ENCODE measurements around the gene FBXW5. TPM values are rescaled to one million over a fixed set of nuclear protein-coding genes. Genes with fewer than 3 reads are reported as not detected.

FBXW5 gene
- total RNA-seq, 1 donor = 157 TPM

DNA sequence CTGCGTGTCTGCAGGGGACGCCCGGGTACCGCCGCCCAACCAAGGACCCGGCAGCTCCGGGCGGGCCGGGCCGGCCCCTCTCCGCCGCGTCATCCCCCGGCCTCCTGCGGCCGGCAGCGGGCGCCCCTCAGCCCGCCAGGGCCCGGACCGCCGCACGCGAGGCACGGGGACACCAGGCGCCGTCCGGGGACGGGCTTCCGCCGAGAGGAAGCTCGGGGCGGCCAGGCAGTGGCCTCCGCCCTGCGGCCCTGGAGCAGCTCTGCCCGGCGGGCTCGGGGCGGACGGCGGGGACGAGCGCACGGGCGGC, 373 bp downstream of the FBXW5 start:
- Histone ChIP-seq H3K4me1 (ENCODE audit: insufficient read depth, low read length) (peaks cover 12% of the 10 kb centered on the region), H3K27me3 (ENCODE audit: insufficient read depth, low read length) (no peaks in the 10 kb centered on the region), H3K79me2 (ENCODE audit: insufficient read depth, low read length) (peaks cover 39% of the 10 kb centered on the region), H3K4me3 (ENCODE audit: insufficient read depth, low read length) (peak overlapping the region; percentile 88), H3K4me2 (ENCODE audit: insufficient read depth, low read length) (peak overlapping the region; percentile 88), H3K9me3 (ENCODE audit: low read depth, low read length) (no peaks in the 10 kb centered on the region), H3K36me3 (ENCODE audit: insufficient read depth, low read length) (peaks cover 38% of the 10 kb centered on the region), H3K27ac (ENCODE audit: low read depth, low read length) (peak overlapping the region; percentile 65), H4K20me1 (ENCODE audit: insufficient read depth, low read length) (peaks cover 17% of the 10 kb centered on the region), H2AFZ (ENCODE audit: low read length) (no peak overlapping the region)
- TF ChIP-seq, protein P1, sequence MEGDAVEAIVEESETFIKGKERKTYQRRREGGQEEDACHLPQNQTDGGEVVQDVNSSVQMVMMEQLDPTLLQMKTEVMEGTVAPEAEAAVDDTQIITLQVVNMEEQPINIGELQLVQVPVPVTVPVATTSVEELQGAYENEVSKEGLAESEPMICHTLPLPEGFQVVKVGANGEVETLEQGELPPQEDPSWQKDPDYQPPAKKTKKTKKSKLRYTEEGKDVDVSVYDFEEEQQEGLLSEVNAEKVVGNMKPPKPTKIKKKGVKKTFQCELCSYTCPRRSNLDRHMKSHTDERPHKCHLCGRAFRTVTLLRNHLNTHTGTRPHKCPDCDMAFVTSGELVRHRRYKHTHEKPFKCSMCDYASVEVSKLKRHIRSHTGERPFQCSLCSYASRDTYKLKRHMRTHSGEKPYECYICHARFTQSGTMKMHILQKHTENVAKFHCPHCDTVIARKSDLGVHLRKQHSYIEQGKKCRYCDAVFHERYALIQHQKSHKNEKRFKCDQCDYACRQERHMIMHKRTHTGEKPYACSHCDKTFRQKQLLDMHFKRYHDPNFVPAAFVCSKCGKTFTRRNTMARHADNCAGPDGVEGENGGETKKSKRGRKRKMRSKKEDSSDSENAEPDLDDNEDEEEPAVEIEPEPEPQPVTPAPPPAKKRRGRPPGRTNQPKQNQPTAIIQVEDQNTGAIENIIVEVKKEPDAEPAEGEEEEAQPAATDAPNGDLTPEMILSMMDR (IDR thresholded peaks at IDR 0.05; ENCODE audit: extremely low read depth, low read depth, low read length) = no peak
- DNase-seq (ENCODE audit: insufficient read length, low spot score, missing footprints) = peak; percentile 99

DNA sequence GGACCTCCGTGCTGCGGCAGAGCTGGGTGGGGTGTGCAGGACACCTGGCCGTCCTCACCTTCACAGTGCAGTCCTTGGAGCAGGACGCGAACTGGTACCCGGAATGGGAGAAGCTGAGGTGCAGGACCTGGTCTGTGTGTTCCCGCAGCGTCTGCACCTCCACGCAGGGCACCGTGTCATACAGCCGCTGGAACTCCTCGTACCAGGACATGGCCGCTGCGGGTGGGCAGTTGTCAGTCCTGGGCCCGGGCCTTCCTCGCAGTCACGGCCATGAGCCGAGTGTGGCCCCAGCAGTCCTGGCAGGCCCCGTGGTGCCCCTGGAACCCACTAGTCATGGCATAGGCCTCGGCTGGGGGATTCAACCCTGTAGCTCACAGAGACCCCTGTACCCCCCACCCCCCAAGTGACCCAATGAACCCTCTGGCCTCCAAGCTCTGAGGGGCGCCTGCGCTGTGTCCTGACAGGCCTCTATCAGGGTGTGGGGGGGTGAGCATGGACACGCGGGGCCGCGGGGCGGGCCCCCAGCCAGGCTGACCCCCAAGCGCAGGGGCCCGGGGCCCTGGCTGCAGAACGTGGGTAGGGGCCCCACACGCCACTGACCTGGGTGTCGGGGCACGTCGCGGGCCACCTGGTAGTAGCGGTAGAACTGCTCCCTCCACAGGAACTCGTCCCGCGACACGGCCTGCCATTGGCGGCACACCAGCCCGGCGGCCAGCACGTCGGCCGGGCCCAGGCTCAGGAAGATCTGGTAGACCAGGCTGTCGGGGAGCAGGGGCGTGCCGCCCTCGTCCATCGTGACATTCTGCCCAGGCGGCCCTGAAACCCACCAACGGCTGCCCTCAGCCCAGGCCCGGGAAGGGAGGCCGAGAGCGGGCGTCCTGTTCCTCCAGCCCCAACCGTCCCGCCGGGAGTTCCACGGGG, 987 bp downstream of the FBXW5 start:
- peak; percentile 99 for DNase-seq (ENCODE audit: insufficient read length, low spot score, missing footprints)
- H3K27me3 ChIP-seq (ENCODE audit: insufficient read depth, low read length) = no peaks in the 10 kb centered on the region
- no peaks in the 10 kb centered on the region for H3K9me3 ChIP-seq (ENCODE audit: low read depth, low read length)
- H3K27ac ChIP-seq (ENCODE audit: low read depth, low read length) = peak overlapping the region; percentile 65
- peaks cover 39% of the 10 kb centered on the region for H3K79me2 ChIP-seq (ENCODE audit: insufficient read depth, low read length)
- peaks cover 12% of the 10 kb centered on the region for H3K4me1 ChIP-seq (ENCODE audit: insufficient read depth, low read length)
- H3K4me2 ChIP-seq (ENCODE audit: insufficient read depth, low read length) = peak overlapping the region; percentile 88
- H4K20me1 ChIP-seq (ENCODE audit: insufficient read depth, low read length) = peaks cover 17% of the 10 kb centered on the region
- TF ChIP-seq, protein P1 (IDR thresholded peaks at IDR 0.05; ENCODE audit: extremely low read depth, low read depth, low read length) = no peak
- H3K4me3 ChIP-seq (ENCODE audit: insufficient read depth, low read length) = peak overlapping the region; percentile 88
- peaks cover 42% of the 10 kb centered on the region for H3K36me3 ChIP-seq (ENCODE audit: insufficient read depth, low read length)
- H2AFZ ChIP-seq (ENCODE audit: low read length) = no peak overlapping the region

DNA sequence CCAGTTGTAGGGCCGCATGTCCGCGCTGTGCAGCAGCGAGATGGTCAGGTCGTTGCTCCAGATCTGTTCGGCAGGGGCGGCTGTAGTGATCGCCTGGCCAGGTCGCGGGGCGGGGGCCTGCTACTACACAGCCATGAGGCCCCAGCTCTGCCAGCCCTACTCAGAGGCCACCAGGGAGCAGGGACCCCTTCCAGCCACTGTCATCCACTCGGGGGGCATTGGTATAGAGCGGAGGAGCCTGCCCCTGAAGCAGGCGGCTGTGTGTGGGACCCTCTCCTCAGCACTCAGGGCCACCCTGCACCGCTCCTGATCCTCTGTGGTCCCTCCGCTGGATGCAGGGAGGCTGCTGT, 1.7 kb downstream of the FBXW5 start:
- Histone ChIP-seq H3K4me3 (ENCODE audit: insufficient read depth, low read length) (peak overlapping the region; percentile 88), H3K4me2 (ENCODE audit: insufficient read depth, low read length) (peak overlapping the region; percentile 88), H3K36me3 (ENCODE audit: insufficient read depth, low read length) (peaks cover 44% of the 10 kb centered on the region)

More for the DNA sequence above, 1.7 kb downstream of the FBXW5 start:
- H4K20me1 ChIP-seq (ENCODE audit: insufficient read depth, low read length) = peaks cover 17% of the 10 kb centered on the region
- DNase-seq (ENCODE audit: insufficient read length, low spot score, missing footprints) = peak; percentile 83
- H3K27ac ChIP-seq (ENCODE audit: low read depth, low read length) = no peak overlapping the region
- H2AFZ ChIP-seq (ENCODE audit: low read length) = no peak overlapping the region
- peaks cover 39% of the 10 kb centered on the region for H3K79me2 ChIP-seq (ENCODE audit: insufficient read depth, low read length)
- no peaks in the 10 kb centered on the region for H3K27me3 ChIP-seq (ENCODE audit: insufficient read depth, low read length)
- TF ChIP-seq, protein P1 (IDR thresholded peaks at IDR 0.05; ENCODE audit: extremely low read depth, low read depth, low read length) = no peak
- no peaks in the 10 kb centered on the region for H3K9me3 ChIP-seq (ENCODE audit: low read depth, low read length)
- H3K4me1 ChIP-seq (ENCODE audit: insufficient read depth, low read length) = peaks cover 8% of the 10 kb centered on the region

All from osteoblast (primary cell).